PC-9 (cell line): Measurements from ENCODE around the gene SH3RF3.

Source experiments
- EZH2 ChIP-seq: fragments of 200-600 bp; sonication (generic); IDR thresholded peaks from 2 replicates; pipeline ENCODE4 v1.8.0; 2017; ENCODE audit warnings: antibody characterized with exemption, low read depth
- TF ChIP-seq, protein P1 (sequence below): fragments of 200-600 bp; sonication (generic); conservative IDR thresholded peaks from 2 replicates; pipeline ENCODE4 v1.6.1; 2017; ENCODE audit warnings: mixed run types, antibody characterized with exemption, mild to moderate bottlenecking, moderate library complexity

DNA sequence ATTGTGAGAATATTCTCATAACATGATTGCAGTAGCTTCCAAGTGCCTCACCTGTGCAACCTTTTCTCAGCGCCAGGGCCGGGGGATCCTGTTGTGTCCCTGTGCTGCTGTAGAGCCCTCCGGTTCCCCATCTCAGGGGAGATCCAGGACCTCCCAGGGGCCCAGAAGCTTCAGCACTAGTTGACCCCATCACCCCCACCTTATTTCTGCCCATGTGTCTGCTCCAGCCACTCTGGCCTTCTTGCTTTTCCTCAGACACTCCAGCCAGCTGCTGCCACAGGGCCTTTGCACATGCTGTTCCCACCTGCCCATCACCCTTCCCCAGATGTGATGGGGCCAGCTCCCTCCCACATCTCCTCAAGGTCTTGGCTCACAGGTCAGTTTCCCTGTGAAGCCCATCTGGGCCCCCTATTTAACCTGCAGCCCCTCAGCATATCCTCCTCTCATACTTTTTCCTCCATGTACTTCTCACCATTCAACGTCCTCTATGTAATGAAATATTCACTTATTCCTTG, 258.3 kb downstream of the SH3RF3 start:
- TF ChIP-seq EZH2: no peak
- TF ChIP-seq, protein P1, sequence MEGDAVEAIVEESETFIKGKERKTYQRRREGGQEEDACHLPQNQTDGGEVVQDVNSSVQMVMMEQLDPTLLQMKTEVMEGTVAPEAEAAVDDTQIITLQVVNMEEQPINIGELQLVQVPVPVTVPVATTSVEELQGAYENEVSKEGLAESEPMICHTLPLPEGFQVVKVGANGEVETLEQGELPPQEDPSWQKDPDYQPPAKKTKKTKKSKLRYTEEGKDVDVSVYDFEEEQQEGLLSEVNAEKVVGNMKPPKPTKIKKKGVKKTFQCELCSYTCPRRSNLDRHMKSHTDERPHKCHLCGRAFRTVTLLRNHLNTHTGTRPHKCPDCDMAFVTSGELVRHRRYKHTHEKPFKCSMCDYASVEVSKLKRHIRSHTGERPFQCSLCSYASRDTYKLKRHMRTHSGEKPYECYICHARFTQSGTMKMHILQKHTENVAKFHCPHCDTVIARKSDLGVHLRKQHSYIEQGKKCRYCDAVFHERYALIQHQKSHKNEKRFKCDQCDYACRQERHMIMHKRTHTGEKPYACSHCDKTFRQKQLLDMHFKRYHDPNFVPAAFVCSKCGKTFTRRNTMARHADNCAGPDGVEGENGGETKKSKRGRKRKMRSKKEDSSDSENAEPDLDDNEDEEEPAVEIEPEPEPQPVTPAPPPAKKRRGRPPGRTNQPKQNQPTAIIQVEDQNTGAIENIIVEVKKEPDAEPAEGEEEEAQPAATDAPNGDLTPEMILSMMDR: no peak
